Activated naive CD4-positive, alpha-beta T cell treated with anti-CD3 and anti-CD28 coated beads, Interleukin-2, amount 50 U/mL, for 72 hours (primary cell): Measurements from ENCODE around the gene TMC8. TPM values are rescaled to one million over a fixed set of nuclear protein-coding genes. Genes with fewer than 3 reads are reported as not detected.
A peak's percentile ranks its signal among the peaks of the same experiment; 100 is the strongest.
"Not testable (repeated sequence)": the region's sequence is repeated elsewhere in the genome, so short reads cannot be mapped to it uniquely, and the experiment has no call there.

ENCODE experiments used
- ATAC-seq, 2 donors: fragments of 150-1000 bp; cut with Tn5 transposase; 2 replicates each; pipeline ENCODE4 v1.10.0; 2021; ENCODE audit warnings: mild to moderate bottlenecking in 2 of 2, moderate library complexity in 2 of 2
- DNase-seq, 2 donors: peaks; one replicate each; pipeline ENCODE4 v3.0.0; 2021 to 2022; ENCODE audit warnings: low spot score in 2 of 2
- H3K27ac Mint-ChIP-seq, 2 donors: one replicate each; pipeline ENCODE4 v1.8.0; 2022; ENCODE audit warnings: mild to moderate bottlenecking in 2 of 2, mixed read lengths in 2 of 2
- H3K36me3 Mint-ChIP-seq, 2 donors: one replicate each; pipeline ENCODE4 v1.8.0; 2022; ENCODE audit warnings: mixed read lengths in 2 of 2
- H3K9me3 Mint-ChIP-seq, 2 donors: one replicate each; pipeline ENCODE4 v1.8.0; 2022; ENCODE audit warnings: mixed read lengths in 2 of 2
- total RNA-seq, 2 donors: library from RNA; stranded (reverse); gene quantifications; one replicate each; pipeline ENCODE4 v1.2.3, GENCODE V29; 2022

TMC8 gene
- total RNA-seq, 2 donors from 2014 or later = 165 to 187 TPM

DNA sequence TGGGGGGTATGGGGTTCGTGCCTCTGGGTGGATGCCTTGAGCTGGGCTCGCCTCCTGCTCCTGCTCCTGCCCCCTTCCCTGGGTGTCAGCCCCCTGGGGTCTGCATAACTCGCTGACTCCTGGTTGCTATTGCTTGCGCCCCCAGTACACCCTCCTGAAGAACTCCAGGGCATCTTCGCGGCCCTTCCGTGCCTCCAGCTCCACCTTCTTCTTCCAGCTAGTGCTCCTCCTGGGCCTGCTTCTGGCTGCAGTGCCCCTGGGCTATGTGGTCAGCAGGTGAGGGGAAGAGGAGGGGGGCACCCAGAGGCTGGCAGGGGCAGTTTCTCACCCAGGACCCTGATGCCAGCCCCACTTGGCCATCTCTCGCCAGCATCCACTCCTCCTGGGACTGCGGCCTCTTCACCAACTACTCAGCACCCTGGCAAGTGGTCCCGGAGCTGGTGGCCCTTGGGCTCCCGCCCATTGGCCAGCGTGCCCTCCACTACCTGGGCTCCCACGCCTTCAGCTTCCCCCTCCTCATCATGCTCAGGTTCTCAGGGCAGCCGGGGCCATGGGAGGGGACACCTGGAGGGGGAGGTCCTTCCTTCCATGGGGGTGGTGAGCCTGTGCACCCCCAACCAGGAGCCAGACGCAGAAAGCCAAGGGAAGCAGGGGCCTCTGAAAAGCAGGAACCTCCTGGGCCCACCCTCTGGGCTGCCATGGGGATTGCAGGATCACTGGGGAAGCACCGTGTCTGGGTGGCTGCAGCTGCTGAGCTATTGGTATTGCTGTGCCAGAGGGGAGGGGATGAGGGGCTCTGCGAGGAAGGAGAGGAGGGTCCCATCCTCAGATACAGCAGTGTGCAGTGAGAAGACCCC lies 7.9 kb downstream of the TMC8 start:
- DNase-seq = no peak
- no peaks in the 10 kb centered on the region for H3K9me3 Mint-ChIP-seq
- H3K27ac Mint-ChIP-seq = peak overlapping the region in 1 of 2 donors; percentile 50
- peaks cover 34 to 35% of the 10 kb centered on the region in 2 donors for H3K36me3 Mint-ChIP-seq
- ATAC-seq = no peak

GRCh38 chr17:78139861-78140168 lies 9.2 kb downstream of the TMC8 start:
- H3K9me3 Mint-ChIP-seq, DNase-seq, ATAC-seq: not testable (repeated sequence)
- H3K27ac Mint-ChIP-seq = peak overlapping the region; percentile 39 to 66
- H3K36me3 Mint-ChIP-seq = peaks cover 21 to 25% of the 10 kb centered on the region in 2 donors

DNA sequence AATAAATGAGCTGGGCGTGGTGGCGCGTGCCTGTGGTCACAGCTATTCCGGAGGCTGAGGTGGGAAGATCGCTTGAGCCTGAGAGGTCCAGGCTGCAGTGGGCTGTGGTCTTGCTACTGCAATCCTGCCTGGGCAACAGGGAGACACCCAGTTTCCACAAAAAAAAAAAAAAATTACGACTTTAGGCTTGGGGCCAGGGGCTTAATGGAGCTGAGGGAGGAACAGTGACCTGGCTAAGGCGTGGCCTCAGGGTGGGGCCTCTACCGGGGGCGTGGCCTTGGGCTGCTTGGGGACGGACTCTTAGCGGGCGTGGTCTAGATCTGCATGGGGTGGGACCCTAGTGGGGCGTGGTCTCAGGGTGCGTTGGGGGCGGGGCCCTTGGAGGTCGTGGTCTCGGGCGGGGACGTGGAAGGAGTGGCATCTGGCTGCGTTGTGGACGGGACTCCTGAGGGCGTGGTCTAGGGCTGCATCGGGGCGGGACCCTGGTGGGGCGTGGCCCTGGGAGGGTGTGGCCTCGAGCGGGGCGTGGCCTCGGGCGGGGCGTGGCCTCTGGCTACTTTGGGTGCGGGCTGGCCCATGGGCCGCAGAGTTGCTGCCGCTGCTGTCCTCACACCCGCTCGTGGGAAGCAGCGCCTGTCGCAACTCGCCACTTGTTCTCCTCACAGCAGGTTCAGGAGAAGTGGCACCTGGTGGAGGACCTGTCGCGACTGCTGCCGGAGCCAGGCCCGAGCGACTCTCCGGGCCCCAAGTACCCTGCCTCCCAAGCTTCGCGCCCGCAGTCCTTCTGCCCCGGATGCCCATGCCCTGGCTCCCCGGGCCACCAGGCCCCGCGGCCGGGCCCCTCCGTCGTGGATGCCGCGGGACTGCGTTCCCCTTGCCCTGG lies 9.8 kb downstream of the TMC8 start:
- Mint-ChIP-seq H3K27ac (peak overlapping the region; percentile 39 to 66), H3K36me3 (peaks cover 20 to 22% of the 10 kb centered on the region in 2 donors), H3K9me3 (no peaks in the 10 kb centered on the region)
- ATAC-seq (peak; percentile 74 to 92), DNase-seq (peak; percentile 85 to 99)

DNA sequence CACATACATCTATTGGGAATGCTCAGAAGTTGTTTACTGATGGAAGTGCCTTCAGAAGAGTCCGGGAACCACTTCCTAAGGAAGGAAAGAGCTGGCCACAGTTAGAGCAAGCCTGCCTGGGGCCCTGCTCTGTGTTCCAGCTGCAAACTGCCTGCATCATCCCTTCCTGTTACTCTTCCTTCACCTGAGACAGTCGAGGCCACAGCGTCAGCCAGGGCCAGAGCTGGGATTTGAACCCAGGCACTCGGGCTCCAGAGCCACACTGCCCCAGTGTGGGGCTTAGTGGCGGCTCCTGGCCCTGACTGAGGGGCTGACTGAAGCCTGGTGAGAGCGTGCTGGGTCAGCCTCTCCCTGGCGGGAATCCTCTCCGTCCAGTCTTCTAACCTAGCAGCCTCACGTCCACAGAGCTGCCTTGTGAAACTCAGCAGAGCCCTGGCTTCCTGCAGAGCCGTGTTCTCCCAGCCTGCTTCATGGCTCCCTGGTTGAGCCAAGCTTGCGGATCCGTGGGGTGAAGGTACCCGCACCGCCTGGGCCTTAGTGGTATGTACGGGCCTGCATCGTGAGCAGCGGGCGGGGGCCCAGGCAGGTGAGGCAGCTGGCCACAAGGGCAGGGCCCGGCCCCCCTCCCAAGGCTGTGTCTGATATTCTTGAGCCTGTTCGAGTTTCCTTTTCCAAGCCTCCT lies 11.0 kb downstream of the TMC8 start:
- ATAC-seq = no peak
- DNase-seq = no peak
- peak overlapping the region in 1 of 2 donors; percentile 66 for H3K27ac Mint-ChIP-seq
- H3K9me3 Mint-ChIP-seq = no peaks in the 10 kb centered on the region
- H3K36me3 Mint-ChIP-seq = peaks cover 10 to 11% of the 10 kb centered on the region in 2 donors

DNA sequence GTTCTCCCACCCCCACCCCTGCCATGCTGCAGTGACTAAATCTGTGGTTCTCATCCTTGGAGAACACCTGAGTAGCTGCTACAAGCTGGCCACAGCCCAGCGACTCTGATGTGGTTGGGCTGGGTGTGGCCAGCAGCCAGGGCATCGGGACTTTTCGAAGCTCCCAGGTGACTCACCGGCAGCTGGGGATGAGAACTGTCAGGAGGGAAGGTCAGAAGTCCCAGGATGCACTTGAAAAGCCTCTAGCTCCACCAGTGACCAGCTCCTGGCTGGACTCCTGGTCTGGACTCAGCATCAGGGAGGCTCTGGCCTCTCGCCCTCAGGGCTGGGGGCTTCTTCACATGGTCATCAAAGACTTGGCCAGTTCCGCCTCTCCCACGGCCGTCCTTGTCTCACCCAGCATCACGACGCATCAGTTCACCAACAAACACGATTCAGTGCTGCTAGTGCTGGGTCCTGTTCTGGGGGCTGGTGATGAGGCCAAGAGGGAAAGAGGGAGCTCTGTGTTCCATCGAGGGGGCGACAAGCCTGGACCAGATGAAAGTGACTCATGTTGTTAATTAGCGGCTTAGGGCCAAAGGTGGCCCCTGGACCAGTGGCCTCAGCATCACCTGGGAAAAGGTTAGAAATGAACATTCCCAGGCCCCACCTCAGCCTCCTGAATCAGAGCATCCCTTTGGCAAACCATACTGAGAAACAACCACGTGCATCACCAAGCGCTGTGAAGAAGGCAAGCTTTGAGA lies 11.7 kb downstream of the TMC8 start:
- peak in 1 of 2 donors; percentile 75 for DNase-seq
- Mint-ChIP-seq H3K9me3 (no peaks in the 10 kb centered on the region), H3K27ac (peak overlapping the region in 1 of 2 donors; percentile 66), H3K36me3 (peaks cover 3 to 10% of the 10 kb centered on the region in 2 donors)
- ATAC-seq = peak in 1 of 2 donors; percentile 67

DNA sequence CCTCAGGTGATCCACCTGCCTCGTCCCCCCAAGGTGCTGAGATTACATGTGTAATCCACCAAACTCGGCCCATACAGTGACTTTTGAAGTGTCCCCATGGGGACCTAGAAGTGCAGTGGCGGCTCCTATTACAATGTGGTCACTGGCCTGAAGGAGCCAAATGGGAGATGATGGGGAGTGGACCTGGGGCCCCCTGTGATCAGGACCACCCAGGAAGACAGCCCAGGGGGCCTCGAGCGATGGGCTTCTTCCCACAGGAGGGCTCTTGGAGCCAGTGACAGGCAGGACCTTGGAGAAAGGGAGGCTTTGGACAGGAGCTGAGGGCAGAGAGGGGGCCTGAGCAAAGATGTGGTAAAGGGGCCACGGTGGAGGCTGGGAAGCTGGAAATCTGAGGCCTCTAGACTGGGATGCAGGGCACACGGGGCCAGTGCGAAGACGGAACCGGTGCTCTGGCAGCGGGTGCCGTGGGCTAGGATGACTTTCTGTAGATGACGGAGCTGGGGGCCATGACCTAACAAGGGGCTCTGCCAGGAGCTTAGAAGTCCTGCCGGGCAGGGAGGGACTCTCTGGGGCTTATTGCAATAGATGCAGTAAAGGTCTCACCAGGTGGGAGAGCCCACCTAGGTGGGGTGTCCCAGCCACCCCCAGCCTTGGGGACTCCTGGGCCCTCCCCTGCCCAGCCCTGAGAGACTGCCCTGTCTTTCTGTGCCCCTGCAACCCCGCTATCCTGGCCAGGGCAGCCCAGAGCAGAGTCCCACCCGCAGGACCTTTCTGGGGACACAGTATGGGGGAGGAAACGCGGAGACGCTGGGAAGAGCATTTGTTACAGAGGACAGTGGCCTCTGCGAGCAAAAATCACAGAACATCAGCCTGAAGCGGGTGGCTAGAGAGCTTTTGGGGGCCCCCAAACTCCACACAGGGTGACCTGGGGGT lies 12.9 kb downstream of the TMC8 start:
- DNase-seq = no peak
- H3K9me3 Mint-ChIP-seq = no peaks in the 10 kb centered on the region
- peaks cover 0 to 6% of the 10 kb centered on the region in 2 donors for H3K36me3 Mint-ChIP-seq
- no peak for ATAC-seq
- H3K27ac Mint-ChIP-seq = peak overlapping the region; percentile 76 to 77

- Mint-ChIP-seq H3K9me3 (no peaks in the 10 kb centered on the region), H3K27ac (peak overlapping the region; percentile 76 to 77), H3K36me3 (peaks cover 0 to 6% of the 10 kb centered on the region in 2 donors)
- ATAC-seq (no peak), DNase-seq (no peak)
These were observed 13.7 kb downstream of the TMC8 start for GRCh38 chr17:78144147-78144719.

DNA sequence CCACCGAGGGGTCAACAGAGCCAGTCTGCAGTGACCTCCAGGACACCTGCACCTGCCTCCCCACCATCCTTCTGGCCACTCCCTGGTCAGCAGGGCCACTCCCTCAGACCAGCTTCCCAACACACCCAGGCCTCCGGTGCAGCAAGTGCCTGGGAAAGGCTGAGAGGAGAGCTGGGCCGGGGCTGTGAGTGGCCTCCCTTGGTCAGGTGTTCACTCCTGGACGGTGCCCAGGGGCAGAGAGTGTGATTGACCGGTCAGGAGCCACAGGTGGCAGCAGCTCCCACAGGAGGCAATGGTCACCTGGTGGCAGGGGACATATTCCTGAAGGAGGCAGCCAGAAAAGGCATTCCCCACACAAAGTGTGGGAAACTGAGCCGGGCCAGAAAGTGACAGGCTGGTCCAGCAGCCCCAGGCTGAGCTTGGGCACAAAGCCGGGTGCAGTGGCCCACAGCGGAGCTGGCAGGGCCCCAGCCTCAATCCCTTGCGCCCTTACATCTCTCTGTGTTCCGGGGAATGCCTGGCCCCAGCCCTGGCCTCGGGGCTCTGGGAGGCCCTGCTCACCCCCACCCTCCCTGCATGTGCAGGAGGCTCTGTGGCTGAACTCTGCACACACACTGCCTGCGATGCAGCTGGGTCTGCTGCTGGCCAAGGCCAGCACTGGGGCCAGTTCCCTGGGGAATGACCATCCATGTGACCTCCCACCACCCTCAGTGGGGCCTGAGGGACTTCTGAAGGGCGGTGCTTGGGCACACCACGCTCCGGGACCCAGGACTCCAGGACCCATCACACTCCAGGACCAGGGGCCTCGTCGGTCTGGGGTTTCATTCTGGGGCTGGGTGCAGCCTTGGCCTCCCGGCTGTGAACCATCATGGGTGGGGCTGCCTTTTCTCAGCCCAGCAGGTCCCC lies 14.4 kb downstream of the TMC8 start:
- H3K27ac Mint-ChIP-seq = peak overlapping the region in 1 of 2 donors; percentile 76

DNA sequence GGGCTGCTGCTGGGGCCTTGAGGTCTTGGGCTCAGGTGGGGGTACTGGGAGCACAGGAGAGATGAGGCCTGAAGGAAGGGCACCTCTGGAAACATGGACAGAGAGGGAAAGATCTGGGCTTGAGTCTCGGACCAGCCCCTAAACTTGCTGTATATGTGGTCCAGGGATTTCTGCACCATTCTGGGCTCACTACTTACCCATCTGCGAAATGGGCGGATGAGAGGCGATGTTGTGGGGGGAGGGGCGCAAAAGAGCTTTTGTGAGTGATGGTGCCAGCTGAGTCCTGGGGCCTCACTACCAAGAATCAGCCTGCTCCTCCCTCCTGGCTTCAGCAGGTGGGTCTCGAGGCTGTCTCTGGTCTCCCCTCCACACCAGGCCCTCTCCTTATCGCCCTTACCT lies 15.9 kb downstream of the TMC8 start:
- Mint-ChIP-seq H3K36me3 (no peaks in the 10 kb centered on the region), H3K27ac (peak overlapping the region in 1 of 2 donors; percentile 60), H3K9me3 (no peaks in the 10 kb centered on the region)
- no peak for DNase-seq
- ATAC-seq = no peak

More for the DNA sequence above, 14.4 kb downstream of the TMC8 start:
- no peak for ATAC-seq
- peaks cover 0 to 4% of the 10 kb centered on the region in 2 donors for H3K36me3 Mint-ChIP-seq
- no peak for DNase-seq
- no peaks in the 10 kb centered on the region for H3K9me3 Mint-ChIP-seq

GRCh38 chr17:78146881-78147280 lies 16.3 kb downstream of the TMC8 start:
- Mint-ChIP-seq H3K36me3 (no peaks in the 10 kb centered on the region), H3K27ac (peak overlapping the region; percentile 60 to 65), H3K9me3 (no peaks in the 10 kb centered on the region)
- DNase-seq (no peak), ATAC-seq (no peak)

DNA sequence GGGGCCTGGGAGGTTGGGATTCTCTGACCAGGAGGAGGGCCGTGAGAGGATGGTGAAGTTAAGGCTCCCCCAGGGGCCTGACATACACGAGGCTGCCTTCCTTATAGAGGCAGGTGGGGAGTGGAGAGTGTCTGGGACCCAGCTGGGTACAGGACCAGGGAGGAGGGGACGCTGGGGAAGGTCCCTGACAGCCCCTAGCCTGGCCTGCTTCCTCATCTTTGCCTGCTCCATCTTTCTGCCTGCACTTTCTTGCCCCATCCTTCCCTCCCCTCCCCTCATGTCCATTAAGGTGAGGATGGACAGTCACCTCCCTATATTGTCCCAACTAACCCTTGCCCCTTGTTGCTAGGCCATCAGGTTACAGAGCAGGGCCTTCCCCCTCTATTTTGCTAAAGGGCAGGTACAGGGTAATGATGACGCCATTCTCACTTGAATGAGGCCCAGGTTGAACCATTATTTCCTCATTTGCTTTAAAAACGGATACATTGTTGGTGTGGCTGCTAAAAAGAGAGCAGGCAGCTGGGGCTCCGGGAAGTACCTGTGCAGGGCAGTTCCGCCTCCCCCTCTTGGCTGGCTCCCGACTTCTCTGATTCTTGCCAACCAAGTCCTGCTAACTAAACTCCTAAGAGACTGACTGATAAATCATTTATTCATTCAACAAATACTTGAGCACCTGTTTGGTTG lies 16.9 kb downstream of the TMC8 start:
- ATAC-seq (peak; percentile 34 to 63), DNase-seq (no peak)
- Mint-ChIP-seq H3K9me3 (no peaks in the 10 kb centered on the region), H3K27ac (peak overlapping the region; percentile 60 to 65), H3K36me3 (no peaks in the 10 kb centered on the region)

DNA sequence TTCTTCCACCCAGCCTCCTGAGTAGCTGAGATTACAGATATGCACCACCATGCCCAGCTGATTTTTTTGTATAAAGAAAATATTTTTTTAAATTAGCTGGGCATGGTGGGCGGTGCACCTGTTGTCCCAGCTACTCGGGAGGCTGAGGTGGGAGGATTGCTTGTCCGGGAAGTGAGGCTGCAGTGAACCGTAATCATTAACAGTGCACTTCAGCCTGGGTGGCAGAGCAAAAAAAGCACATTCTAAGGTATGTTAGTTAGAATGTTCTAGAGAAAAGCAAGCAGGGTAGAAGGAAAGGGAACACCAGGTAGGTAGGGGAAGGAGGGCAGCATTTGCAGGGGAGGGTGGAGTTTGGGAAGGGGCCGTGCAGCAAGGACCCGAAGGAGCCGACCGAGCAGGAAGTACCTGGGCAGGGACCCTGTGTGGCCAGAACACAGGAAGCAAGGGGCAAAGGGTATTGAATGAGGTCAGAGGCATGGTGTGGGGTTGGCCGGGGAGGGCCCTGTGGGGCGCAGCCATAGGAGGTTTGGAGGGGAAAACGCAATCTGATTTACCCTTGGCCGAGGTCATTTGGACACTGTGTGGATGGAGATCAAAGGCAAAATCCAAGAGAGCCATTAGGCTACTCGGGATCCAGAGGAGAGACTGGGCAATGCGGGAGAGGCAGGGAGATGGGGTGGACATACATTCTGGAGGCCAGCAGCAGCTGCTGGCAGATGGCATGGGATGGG lies 17.9 kb downstream of the TMC8 start:
- ATAC-seq (no peak), DNase-seq (no peak)
- H3K9me3 Mint-ChIP-seq = no peaks in the 10 kb centered on the region
- peak overlapping the region; percentile 45 to 62 for H3K27ac Mint-ChIP-seq
- no peaks in the 10 kb centered on the region for H3K36me3 Mint-ChIP-seq

DNA sequence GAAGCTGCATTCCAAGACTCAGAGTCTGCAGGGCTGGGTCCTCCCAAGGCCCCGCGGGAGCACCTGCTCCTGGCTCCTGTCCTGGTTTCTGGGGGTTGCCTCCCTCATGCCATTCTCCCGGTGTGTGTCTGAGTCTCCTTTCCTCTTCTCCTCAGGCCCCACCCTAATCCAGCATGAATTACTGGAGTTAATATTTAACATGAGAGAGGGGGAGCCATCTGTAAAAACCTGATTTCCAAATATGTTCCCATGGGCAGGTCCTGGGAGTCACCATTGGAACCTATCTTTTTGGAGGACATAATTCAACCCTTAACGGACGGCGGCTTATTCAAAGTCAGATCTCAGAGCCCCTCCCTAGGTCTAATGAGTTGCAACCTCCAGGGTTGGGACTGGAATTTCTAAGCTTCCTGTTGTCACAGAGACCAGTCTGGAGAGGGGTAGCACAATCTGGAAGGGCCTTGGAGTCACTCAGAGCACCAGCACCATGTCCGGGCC lies 21.0 kb downstream of the TMC8 start:
- Mint-ChIP-seq H3K9me3 (no peaks in the 10 kb centered on the region), H3K36me3 (no peaks in the 10 kb centered on the region), H3K27ac (no peak overlapping the region)
- DNase-seq (no peak), ATAC-seq (no peak)
